ENCODE data around the gene KLF11. TPM values are rescaled to one million over a fixed set of nuclear protein-coding genes. Genes with fewer than 3 reads are reported as not detected.

KLF11 gene
- total and polyA plus RNA-seq, 2 of the 8 experiments (the other 6 are each of a cell fraction or from before 2014, with no cell fraction given) = 6.4 to 10.1 TPM

DNA sequence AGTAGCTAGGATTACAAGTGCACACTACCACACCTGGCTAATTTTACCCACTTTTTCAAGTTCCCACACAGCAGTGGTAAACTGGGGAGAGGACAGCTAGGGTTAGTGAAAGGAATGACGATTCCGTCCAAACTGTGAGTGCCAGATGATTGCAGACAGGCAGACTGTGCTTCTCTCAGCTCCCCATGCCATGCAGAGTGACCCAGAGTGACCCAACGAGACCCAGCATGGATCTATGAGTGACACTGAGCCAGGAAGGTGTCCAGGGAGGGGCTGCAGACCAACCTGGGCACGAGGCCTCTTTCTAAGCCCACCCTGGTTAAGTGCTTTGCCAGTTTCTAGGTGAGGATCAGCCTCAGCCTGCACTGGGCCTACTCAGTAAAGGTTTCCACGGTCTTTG is 7.7 kb upstream of the KLF11 start:
- POLR2A ChIA-PET (ENCODE audit: partially characterized antibody) = interaction anchor here (1.0 to 2.9 kb wide), 3 partner anchors 8 to 12 kb away, joined by 3 to 19 read pairs (median 6); partner anchors contain the start of gene KLF11
- Histone ChIP-seq H2BK20ac (ENCODE audit: low read length) (no peak overlapping the region), H3K79me2 (ENCODE audit: control insufficient read depth in 1 of 2, insufficient read depth in 2 of 2, low read length in 2 of 2) (no peaks in the 10 kb centered on the region), H4K8ac (ENCODE audit: extremely low read depth, insufficient read depth, low read length) (no peak overlapping the region), H4K5ac (ENCODE audit: insufficient read length, low read depth, low read length) (no peak overlapping the region), H3K27ac (ENCODE audit: low read depth, low read length) (no peak overlapping the region), H2BK5ac (ENCODE audit: low read depth, low read length) (no peak overlapping the region), H2BK12ac (ENCODE audit: low read depth, low read length) (peak overlapping the region; percentile 68; the same call in 1 of the 2 replicates), H4K91ac (replicated peaks; ENCODE audit: insufficient read length, low read length) (no peak overlapping the region), H3K9ac (replicated peaks in 1 of 4; ENCODE audit: extremely low read depth in 1 of 4, low read depth in 3 of 4, low read length in 3 of 4) (no peak overlapping the region), H3K56ac (replicated peaks; ENCODE audit: insufficient read length, low read depth, low read length) (no peak overlapping the region), H3K4me3 (ENCODE audit: extremely low read depth in 1 of 4, insufficient read depth in 2 of 4, low read depth in 3 of 4, low read length in 4 of 4) (no peak overlapping the region), H3K36me3 (ENCODE audit: control insufficient read depth in 2 of 4, insufficient read depth in 4 of 4, low read length in 3 of 4) (no peaks in the 10 kb centered on the region), H3K4me1 (replicated peaks in 1 of 4; ENCODE audit: control insufficient read depth in 3 of 4, insufficient read depth in 4 of 4, low read length in 3 of 4) (peaks cover 0 to 2% (median 0%) of the 10 kb centered on the region in 4 experiments; a peak in 2 of 7 replicates), H2AFZ (ENCODE audit: low read length) (0 out of 2 replicates have a peak overlapping the region, but pooled peaks have one; percentile 5), H3K27me3 (replicated peaks in 1 of 4; ENCODE audit: control insufficient read depth in 3 of 4, extremely low read depth in 1 of 4, insufficient read depth in 3 of 4, low read length in 3 of 4) (peaks cover 0 to 1% (median under 1%) of the 10 kb centered on the region in 4 experiments; a peak in 4 of 7 replicates), H2BK15ac (ENCODE audit: low read length) (peak overlapping the region; percentile 19; the same call in 1 of the 2 replicates), H2BK120ac (replicated peaks; ENCODE audit: low read depth, low read length) (no peak overlapping the region), H3K14ac (ENCODE audit: insufficient read length) (no peak overlapping the region), H3K9me3 (ENCODE audit: insufficient read depth in 2 of 2, low read depth in 1 of 2, low read length in 1 of 2) (no peaks in the 10 kb centered on the region), H4K20me1 (replicated peaks in 1 of 2; ENCODE audit: control insufficient read depth in 1 of 2, insufficient read depth in 2 of 2, low read length in 2 of 2) (no peaks in the 10 kb centered on the region), H2AK5ac (ENCODE audit: low read depth, low read length) (no peak overlapping the region), H3K4ac (replicated peaks; ENCODE audit: insufficient read length, low read depth, low read length) (no peak overlapping the region), H3K4me2 (ENCODE audit: insufficient read depth in 1 of 2, low read depth in 2 of 2, low read length in 2 of 2) (no peak overlapping the region), H3K23ac (ENCODE audit: insufficient read length) (no peak overlapping the region), H3K23me2 (ENCODE audit: low read depth, low read length) (no peaks in the 10 kb centered on the region), H3K18ac (ENCODE audit: extremely low read depth, low read length) (no peak overlapping the region), H3K79me1 (ENCODE audit: low read depth, low read length) (no peaks in the 10 kb centered on the region)
- CTCF ChIA-PET (ENCODE audit: partially characterized antibody) = interaction anchor here (0.9 to 3.3 kb wide), 14 partner anchors 9 to 272 kb away, joined by 3 to 42 read pairs (median 4); no protein-coding TSS in a partner anchor
- FAIRE-seq (no peak), DNase-seq (ENCODE audit: low read depth in 1 of 2, low spot score in 2 of 2) (no peak)
- WGBS, 2 experiments (ENCODE audit: extremely low coverage in 1 of 2, insufficient coverage in 1 of 2, insufficient read length in 1 of 2, insufficient replicate concordance in 2 of 2, low coverage in 1 of 2, low lambda C conversion rate in 2 of 2, missing lambda C conversion rate in 1 of 2) = 84% methylated on average over 5 of the region's 5 CpGs; no CpG with 5 or more reads in 1 of the 2 experiments
- TF ChIP-seq NANOG (IDR thresholded peaks at IDR 0.05; ENCODE audit: insufficient read depth, low read depth, low read length, poor library complexity, severe bottlenecking) (no peak), KDM1A (IDR thresholded peaks at IDR 0.05; ENCODE audit: borderline replicate concordance, low read length) (no peak), BACH1 (IDR thresholded peaks at IDR 0.05; ENCODE audit: low read length) (no peak), RFX5 (IDR thresholded peaks at IDR 0.05; ENCODE audit: borderline replicate concordance, low read depth, low read length) (no peak), SUZ12 (IDR thresholded peaks at IDR 0.05; ENCODE audit: low read length) (no peak), RAD21 (IDR thresholded peaks at IDR 0.05 in 1 of 2, conservative IDR thresholded peaks at IDR 0.05 in 1 of 2; ENCODE audit: low read depth in 2 of 2, low read length in 2 of 2) (no peak), PHF8 (conservative IDR thresholded peaks at IDR 0.05; ENCODE audit: low read depth, low read length) (no peak), HDAC6 (IDR thresholded peaks at IDR 0.05; ENCODE audit: low read depth, low read length) (no peak), EP300 (IDR thresholded peaks at IDR 0.05; ENCODE audit: borderline replicate concordance in 1 of 2, low read depth in 2 of 2, low read length in 2 of 2) (no peak), USF2 (IDR thresholded peaks at IDR 0.05; ENCODE audit: low read length) (no peak)
- TF ChIP-seq, protein P1, sequence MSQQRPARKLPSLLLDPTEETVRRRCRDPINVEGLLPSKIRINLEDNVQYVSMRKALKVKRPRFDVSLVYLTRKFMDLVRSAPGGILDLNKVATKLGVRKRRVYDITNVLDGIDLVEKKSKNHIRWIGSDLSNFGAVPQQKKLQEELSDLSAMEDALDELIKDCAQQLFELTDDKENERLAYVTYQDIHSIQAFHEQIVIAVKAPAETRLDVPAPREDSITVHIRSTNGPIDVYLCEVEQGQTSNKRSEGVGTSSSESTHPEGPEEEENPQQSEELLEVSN (IDR thresholded peaks at IDR 0.05) = no peak
